GM12878 (cell line): Measurements from ENCODE around the gene PNMA5. TPM values are rescaled to one million over a fixed set of nuclear protein-coding genes. Genes with fewer than 3 reads are reported as not detected.

Experiments used
- BHLHE40 ChIP-seq, 2 experiments: fragments of 450-650 bp in 1 of 2; IDR thresholded peaks; 2 replicates each; pipeline ENCODE4 v1.6.1; 2011 to 2017; ENCODE audit warnings: low read depth in 2 of 2, borderline replicate concordance in 1 of 2, improper control_type of control experiment in 1 of 2, low read length in 1 of 2, mild to moderate bottlenecking in 1 of 2
- CBX3 ChIP-seq: fragments of 200-600 bp; sonication (generic); IDR thresholded peaks from 2 replicates; pipeline ENCODE4 v1.6.1; 2016; ENCODE audit warnings: low read depth, borderline replicate concordance
- CHD2 ChIP-seq: IDR thresholded peaks from 2 replicates; pipeline ENCODE4 v1.6.1; 2011; ENCODE audit warnings: low read depth, low read length, improper control_type of control experiment, borderline replicate concordance
- CREB1 ChIP-seq: IDR thresholded peaks from 2 replicates; pipeline ENCODE4 v1.6.1; 2012; ENCODE audit warnings: low read depth, mild to moderate bottlenecking, inconsistent platforms
- HCFC1 ChIP-seq: fragments of 150-350 bp; IDR thresholded peaks from 2 replicates; pipeline ENCODE4 v1.6.1; 2014; ENCODE audit warnings: low read length
- HDAC6 ChIP-seq: fragments of 200-600 bp; sonication (generic); IDR thresholded peaks from one replicate; pipeline ENCODE4 v1.8.0; 2017; ENCODE audit warnings: antibody characterized with exemption; ENCODE audit not compliant: unreplicated experiment
- KLF5 ChIP-seq: fragments of 450-650 bp; IDR thresholded peaks from 2 replicates; pipeline ENCODE4 v1.6.1; 2014; ENCODE audit warnings: mild to moderate bottlenecking; ENCODE audit not compliant: partially characterized antibody
- NFYA ChIP-seq: IDR thresholded peaks from 2 replicates; pipeline ENCODE4 v1.6.1; 2011; ENCODE audit warnings: low read depth, mild to moderate bottlenecking, low read length, improper control_type of control experiment, borderline replicate concordance
- NR2C1 ChIP-seq: fragments of 450-650 bp; IDR thresholded peaks from 2 replicates; pipeline ENCODE4 v1.6.1; 2017; ENCODE audit warnings: antibody characterized with exemption, mild to moderate bottlenecking, moderate library complexity
- NR2F1 ChIP-seq: fragments of 450-650 bp; conservative IDR thresholded peaks from 2 replicates; pipeline ENCODE4 v1.6.1; 2017; ENCODE audit warnings: mild to moderate bottlenecking
- NRF1 ChIP-seq: conservative IDR thresholded peaks from 2 replicates; pipeline ENCODE4 v1.6.1; 2011; ENCODE audit warnings: mild to moderate bottlenecking, low read depth, low read length, improper control_type of control experiment
- PKNOX1 ChIP-seq: fragments of 450-650 bp; IDR thresholded peaks from 2 replicates; pipeline ENCODE4 v1.6.1; 2016; ENCODE audit warnings: mild to moderate bottlenecking
- POLR2A ChIP-seq: IDR thresholded peaks from 2 replicates; pipeline ENCODE4 v1.6.1; 2011; ENCODE audit warnings: low read depth, mild to moderate bottlenecking, low read length
- RAD21 ChIP-seq: IDR thresholded peaks from 2 replicates; pipeline ENCODE4 v1.6.1; 2011; ENCODE audit warnings: mild to moderate bottlenecking, low read depth, low read length, moderate library complexity; ENCODE audit not compliant: insufficient read depth
- SMC3 ChIP-seq: IDR thresholded peaks from 2 replicates; pipeline ENCODE4 v1.6.1; 2011; ENCODE audit warnings: low read length, improper control_type of control experiment, borderline replicate concordance
- STAT1 ChIP-seq: fragments of 450-650 bp; conservative IDR thresholded peaks from 2 replicates; pipeline ENCODE4 v1.6.1; 2014; ENCODE audit warnings: antibody characterized with exemption, mild to moderate bottlenecking
- TARDBP ChIP-seq: IDR thresholded peaks from 2 replicates; pipeline ENCODE4 v1.6.1; 2016; ENCODE audit warnings: borderline replicate concordance
- YBX1 ChIP-seq: fragments of 450-650 bp; IDR thresholded peaks from 2 replicates; pipeline ENCODE4 v1.6.1; 2016; ENCODE audit warnings: antibody characterized with exemption
- ZNF274 ChIP-seq: IDR thresholded peaks from one replicate; pipeline ENCODE4 v1.8.0; 2011; ENCODE audit not compliant: insufficient read length, insufficient read depth
- ZNF384 ChIP-seq: IDR thresholded peaks from 2 replicates; pipeline ENCODE4 v1.6.1; 2012; ENCODE audit warnings: low read depth, mild to moderate bottlenecking, low read length, improper control_type of control experiment, borderline replicate concordance
- polyA plus RNA-seq, 11 experiments: library from polyadenylated mRNA; depleted of rRNA in 4 of 11; unstranded in 6 of 11; stranded (reverse) in 5 of 11; fragments of >200 nt; fragmentation: Nextera tagmentation in 4 of 11; fragmentation: Illumina TruSeq in 1 of 11; extraction: Ambion mirVana in 4 of 11; extraction: Trizol in 1 of 11; gene quantifications; 1 replicate in 1 of 11; 2 replicates in 10 of 11; pipeline versions ENCODE4 v1.2.1 to v1.2.3, GENCODE V29; 2011 to 2016; ENCODE audit warnings: inconsistent platforms in 2 of 11, missing spikeins in 2 of 11, low read depth in 1 of 11
- total RNA-seq, 4 experiments: library from RNA; depleted of rRNA in 3 of 4; stranded (reverse); fragments of >200 nt in 3 of 4; fragmentation: Illumina TruSeq in 1 of 4; extraction: Trizol in 1 of 4; gene quantifications; 2 replicates each; pipeline versions ENCODE4 v1.2.1 to v1.2.3, GENCODE V29; 2013 to 2021
- TF ChIP-seq, protein P1 (sequence below): fragments of 450-650 bp; formaldehyde crosslinking; IDR thresholded peaks from 2 replicates; pipeline ENCODE4 v1.4.0; 2020; ENCODE audit warnings: mild to moderate bottlenecking, moderate library complexity
- TF ChIP-seq, protein P2 (sequence below): fragments of 450-650 bp; IDR thresholded peaks from 2 replicates; pipeline ENCODE4 v1.6.1; 2017; ENCODE audit warnings: low read depth, mild to moderate bottlenecking, moderate library complexity

PNMA5 gene
- total and polyA plus RNA-seq, 10 of the 15 experiments (the other 5 are each of a cell fraction or from before 2014, with no cell fraction given): 0.03 TPM; not detected in 9

DNA sequence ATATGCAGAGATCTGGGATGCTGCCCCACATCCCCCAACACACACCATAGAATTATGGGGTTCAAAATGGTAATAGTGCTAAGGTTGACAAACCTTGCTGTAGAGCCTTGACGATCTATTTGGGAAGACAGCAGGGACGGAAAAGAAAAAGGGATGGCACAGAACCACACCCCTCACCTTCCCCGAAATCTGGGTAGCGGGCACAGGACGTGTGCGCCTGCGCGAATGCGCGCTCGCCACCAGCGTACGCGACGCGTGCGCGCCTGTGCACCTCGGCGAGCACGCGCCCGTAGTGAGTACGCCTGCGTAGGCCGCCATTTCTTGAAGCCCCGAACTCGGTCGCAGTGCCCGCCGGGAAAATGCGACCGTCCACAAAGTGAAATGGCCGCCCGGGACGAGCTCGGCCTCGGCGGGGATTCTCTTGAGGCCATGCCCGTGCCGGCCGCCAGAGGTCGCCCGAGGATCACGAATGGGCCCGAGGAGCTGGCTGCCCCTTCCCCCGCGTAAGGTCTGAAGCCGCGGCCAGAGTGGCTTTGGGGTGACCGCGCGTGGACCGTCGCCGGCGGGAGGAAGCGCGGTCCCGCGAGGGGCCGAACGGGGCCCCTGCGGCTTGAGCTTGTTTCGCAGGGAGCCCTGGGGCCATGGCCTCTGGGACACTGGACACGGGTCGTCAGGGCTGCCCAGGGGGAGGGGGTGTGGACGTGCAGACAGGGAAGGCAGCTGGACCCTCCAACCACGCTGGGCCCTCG, 52.4 kb downstream of the PNMA5 start (continued):
- TF ChIP-seq BHLHE40 (IDR thresholded peaks at IDR 0.05; ENCODE audit: borderline replicate concordance in 1 of 2, low read depth in 2 of 2, low read length in 1 of 2): peak in 1 of 2 experiments; percentile 62; a peak in 2 of 4 replicates
- TF ChIP-seq STAT1: 0 out of 2 replicates have a peak, but pooled peaks have one; percentile 42
- no peak for TF ChIP-seq ZNF274
- peak; percentile 49 for TF ChIP-seq KLF5
- peak; percentile 60 for TF ChIP-seq NRF1
- peak; percentile 41 for TF ChIP-seq NR2F1
- TF ChIP-seq HDAC6: no peak
- 0 out of 2 replicates have a peak, but pooled peaks have one; percentile 46 for TF ChIP-seq CREB1
- no peak for TF ChIP-seq ZNF384
- peak; percentile 61; the same call in 1 of the 2 replicates for TF ChIP-seq TARDBP
- TF ChIP-seq NR2C1: peak; percentile 62; the same call in 1 of the 2 replicates
- TF ChIP-seq RAD21: peak; percentile 71
- TF ChIP-seq, protein P1, sequence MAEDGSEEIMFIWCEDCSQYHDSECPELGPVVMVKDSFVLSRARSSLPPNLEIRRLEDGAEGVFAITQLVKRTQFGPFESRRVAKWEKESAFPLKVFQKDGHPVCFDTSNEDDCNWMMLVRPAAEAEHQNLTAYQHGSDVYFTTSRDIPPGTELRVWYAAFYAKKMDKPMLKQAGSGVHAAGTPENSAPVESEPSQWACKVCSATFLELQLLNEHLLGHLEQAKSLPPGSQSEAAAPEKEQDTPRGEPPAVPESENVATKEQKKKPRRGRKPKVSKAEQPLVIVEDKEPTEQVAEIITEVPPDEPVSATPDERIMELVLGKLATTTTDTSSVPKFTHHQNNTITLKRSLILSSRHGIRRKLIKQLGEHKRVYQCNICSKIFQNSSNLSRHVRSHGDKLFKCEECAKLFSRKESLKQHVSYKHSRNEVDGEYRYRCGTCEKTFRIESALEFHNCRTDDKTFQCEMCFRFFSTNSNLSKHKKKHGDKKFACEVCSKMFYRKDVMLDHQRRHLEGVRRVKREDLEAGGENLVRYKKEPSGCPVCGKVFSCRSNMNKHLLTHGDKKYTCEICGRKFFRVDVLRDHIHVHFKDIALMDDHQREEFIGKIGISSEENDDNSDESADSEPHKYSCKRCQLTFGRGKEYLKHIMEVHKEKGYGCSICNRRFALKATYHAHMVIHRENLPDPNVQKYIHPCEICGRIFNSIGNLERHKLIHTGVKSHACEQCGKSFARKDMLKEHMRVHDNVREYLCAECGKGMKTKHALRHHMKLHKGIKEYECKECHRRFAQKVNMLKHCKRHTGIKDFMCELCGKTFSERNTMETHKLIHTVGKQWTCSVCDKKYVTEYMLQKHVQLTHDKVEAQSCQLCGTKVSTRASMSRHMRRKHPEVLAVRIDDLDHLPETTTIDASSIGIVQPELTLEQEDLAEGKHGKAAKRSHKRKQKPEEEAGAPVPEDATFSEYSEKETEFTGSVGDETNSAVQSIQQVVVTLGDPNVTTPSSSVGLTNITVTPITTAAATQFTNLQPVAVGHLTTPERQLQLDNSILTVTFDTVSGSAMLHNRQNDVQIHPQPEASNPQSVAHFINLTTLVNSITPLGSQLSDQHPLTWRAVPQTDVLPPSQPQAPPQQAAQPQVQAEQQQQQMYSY (CRISPR knock-in tag): no peak
- no peak for TF ChIP-seq YBX1
- TF ChIP-seq POLR2A: peak; percentile 64
- peak; percentile 70 for TF ChIP-seq PKNOX1
- no peak for TF ChIP-seq CBX3
- TF ChIP-seq HCFC1: peak; percentile 62
- TF ChIP-seq, protein P2, sequence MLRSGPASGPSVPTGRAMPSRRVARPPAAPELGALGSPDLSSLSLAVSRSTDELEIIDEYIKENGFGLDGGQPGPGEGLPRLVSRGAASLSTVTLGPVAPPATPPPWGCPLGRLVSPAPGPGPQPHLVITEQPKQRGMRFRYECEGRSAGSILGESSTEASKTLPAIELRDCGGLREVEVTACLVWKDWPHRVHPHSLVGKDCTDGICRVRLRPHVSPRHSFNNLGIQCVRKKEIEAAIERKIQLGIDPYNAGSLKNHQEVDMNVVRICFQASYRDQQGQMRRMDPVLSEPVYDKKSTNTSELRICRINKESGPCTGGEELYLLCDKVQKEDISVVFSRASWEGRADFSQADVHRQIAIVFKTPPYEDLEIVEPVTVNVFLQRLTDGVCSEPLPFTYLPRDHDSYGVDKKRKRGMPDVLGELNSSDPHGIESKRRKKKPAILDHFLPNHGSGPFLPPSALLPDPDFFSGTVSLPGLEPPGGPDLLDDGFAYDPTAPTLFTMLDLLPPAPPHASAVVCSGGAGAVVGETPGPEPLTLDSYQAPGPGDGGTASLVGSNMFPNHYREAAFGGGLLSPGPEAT: peak; percentile 95
- no peak for TF ChIP-seq NFYA
- peak; percentile 52 for TF ChIP-seq SMC3
- 0 out of 2 replicates have a peak, but pooled peaks have one; percentile 42 for TF ChIP-seq CHD2
- TF ChIP-seq, all 136 proteins: peak for 28
